SK-N-SH (cell line): ENCODE data around the gene SDK1. TPM values are rescaled to one million over a fixed set of nuclear protein-coding genes. Genes with fewer than 3 reads are reported as not detected.

Experiments
- CTCF ChIA-PET: fragments of 300-600, 350-600 bp; formaldehyde crosslinking; extraction: SDS; loops from one replicate; lab custom pipeline; 2021; lab: Yijun Ruan, JAX
- POLR2A ChIA-PET: fragments of 350-600 bp; sonication (Branson Sonifier 250); formaldehyde crosslinking; extraction: SDS; loops from one replicate; lab custom pipeline; 2020; ENCODE audit warnings: antibody characterized with exemption, inconsistent platforms; lab: Yijun Ruan, JAX
- DNase-seq: peaks from one replicate; pipeline ENCODE4 v3.0.0; 2012
- H2AFZ ChIP-seq: fragments of 200-600 bp; sonication (generic); 2 replicates; pipeline ENCODE4 v1.8.1; 2016; ENCODE audit warnings: antibody characterized with exemption, mild to moderate bottlenecking, low read depth
- H3F3A ChIP-seq: fragments of 200-600 bp; sonication (generic); replicated peaks from 2 replicates; pipeline ENCODE3; 2016; ENCODE audit warnings: antibody characterized with exemption, mild to moderate bottlenecking; ENCODE audit not compliant: insufficient read depth
- H3K27ac ChIP-seq, 2 experiments: fragments of 200-500 bp in 1 of 2; fragments of 200-600 bp in 1 of 2; sonication (Bioruptor generic) in 1 of 2; sonication (generic), shearing (Covaris generic) in 1 of 2; 2 replicates each; pipeline versions ENCODE4 v1.5.1 to v1.6.1; 2014 to 2016; ENCODE audit warnings: low read depth in 2 of 2, inconsistent platforms in 1 of 2, low read length in 1 of 2, mild to moderate bottlenecking in 1 of 2, mixed read lengths in 1 of 2
- H3K27me3 ChIP-seq: fragments of 200-600 bp; sonication (generic), shearing (Covaris generic); 2 replicates; pipeline ENCODE4 v1.6.1; 2016; ENCODE audit warnings: mixed run types; ENCODE audit not compliant: insufficient read depth
- H3K36me3 ChIP-seq, 2 experiments: fragments of 200-500 bp in 1 of 2; fragments of 200-600 bp in 1 of 2; sonication (Bioruptor generic) in 1 of 2; sonication (generic) in 1 of 2; replicated peaks in 1 of 2; 2 replicates each; pipeline versions ENCODE3 to v1.5.1; 2014 to 2016; ENCODE audit warnings: low read length in 1 of 2, mild to moderate bottlenecking in 1 of 2; ENCODE audit not compliant: insufficient read depth in 2 of 2, control insufficient read depth in 1 of 2
- H3K4me1 ChIP-seq, 2 experiments: fragments of 200-500 bp in 1 of 2; fragments of 200-600 bp in 1 of 2; sonication (Bioruptor generic) in 1 of 2; sonication (generic), shearing (Covaris generic) in 1 of 2; 2 replicates each; pipeline versions ENCODE4 v1.5.1 to v1.6.1; 2014 to 2016; ENCODE audit warnings: low read depth in 1 of 2, low read length in 1 of 2, mixed run types in 1 of 2; ENCODE audit not compliant: insufficient read depth in 2 of 2, control insufficient read depth in 1 of 2
- H3K4me2 ChIP-seq: fragments of 200-600 bp; sonication (generic), shearing (Covaris generic); 2 replicates; pipeline ENCODE4 v1.6.1; 2017; ENCODE audit warnings: mixed run types
- H3K4me3 ChIP-seq, 2 experiments: fragments of 200-500 bp in 1 of 2; fragments of 200-600 bp in 1 of 2; sonication (Bioruptor generic) in 1 of 2; sonication (generic), shearing (Covaris generic) in 1 of 2; 2 replicates each; pipeline versions ENCODE4 v1.5.1 to v1.8.1; 2014 to 2016; ENCODE audit warnings: low read depth in 2 of 2, inconsistent platforms in 1 of 2, low read length in 1 of 2, mild to moderate bottlenecking in 1 of 2, mixed read lengths in 1 of 2, moderate library complexity in 1 of 2
- H3K79me2 ChIP-seq: fragments of 200-600 bp; sonication (generic); 2 replicates; pipeline ENCODE4 v1.8.1; 2017; ENCODE audit warnings: mild to moderate bottlenecking; ENCODE audit not compliant: insufficient read depth
- H3K9ac ChIP-seq: fragments of 200-600 bp; sonication (generic); 2 replicates; pipeline ENCODE4 v1.6.1; 2017; ENCODE audit warnings: mixed run types
- H3K9me2 ChIP-seq: fragments of 200-600 bp; sonication (generic); 2 replicates; pipeline ENCODE4 v1.6.1; 2017; ENCODE audit warnings: mixed run types
- H3K9me3 ChIP-seq: fragments of 200-600 bp; sonication (generic); 2 replicates; pipeline ENCODE4 v1.6.1; 2017; ENCODE audit warnings: mixed run types, mild to moderate bottlenecking, moderate library complexity
- H4K20me1 ChIP-seq: fragments of 200-600 bp; sonication (generic); 2 replicates; pipeline ENCODE4 v1.6.1; 2017; ENCODE audit warnings: mild to moderate bottlenecking, mixed run types; ENCODE audit not compliant: insufficient read depth
- EZH2phosphoT487 ChIP-seq: fragments of 200-600 bp; sonication (generic); IDR thresholded peaks from 2 replicates; pipeline ENCODE4 v1.6.1; 2017; ENCODE audit warnings: low read depth, mixed run types, mild to moderate bottlenecking, antibody characterized with exemption, moderate library complexity, borderline replicate concordance
- FOXM1 ChIP-seq: IDR thresholded peaks from 2 replicates; pipeline ENCODE4 v1.4.0; 2012; ENCODE audit warnings: low read depth, mild to moderate bottlenecking
- GABPA ChIP-seq: IDR thresholded peaks from 2 replicates; pipeline ENCODE4 v1.4.0; 2012; ENCODE audit warnings: low read depth, mild to moderate bottlenecking
- GATA2 ChIP-seq: sonication (generic); formaldehyde crosslinking; IDR thresholded peaks from 2 replicates; pipeline ENCODE4 v1.5.0; 2020; ENCODE audit warnings: mild to moderate bottlenecking, missing genetic modification reagents
- MEF2A ChIP-seq: IDR thresholded peaks from 2 replicates; pipeline ENCODE4 v1.4.0; 2012; ENCODE audit warnings: low read depth, borderline replicate concordance
- MXI1 ChIP-seq: IDR thresholded peaks from 2 replicates; pipeline ENCODE4 v1.6.1; 2012; ENCODE audit warnings: mild to moderate bottlenecking, low read depth, low read length, improper control_type of control experiment
- NFIC ChIP-seq: IDR thresholded peaks from 2 replicates; pipeline ENCODE4 v1.4.0; 2012; ENCODE audit warnings: borderline replicate concordance
- NRF1 ChIP-seq: IDR thresholded peaks from 2 replicates; pipeline ENCODE4 v1.6.1; 2012; ENCODE audit warnings: low read depth, mild to moderate bottlenecking, low read length
- POLR2AphosphoS5 ChIP-seq: IDR thresholded peaks from 2 replicates; pipeline ENCODE4 v1.6.1; 2012; ENCODE audit warnings: low read depth, low read length
- RAD21 ChIP-seq: IDR thresholded peaks from 2 replicates; pipeline ENCODE4 v1.6.1; 2012; ENCODE audit warnings: mild to moderate bottlenecking, low read length
- RCOR1 ChIP-seq: fragments of 150-350 bp; IDR thresholded peaks from 2 replicates; pipeline ENCODE4 v1.6.1; 2017; ENCODE audit warnings: antibody characterized with exemption, low read length
- RXRA ChIP-seq: IDR thresholded peaks from 2 replicates; pipeline ENCODE4 v1.4.0; 2012; ENCODE audit warnings: low read depth, mild to moderate bottlenecking, borderline replicate concordance
- SIN3A ChIP-seq: IDR thresholded peaks from 2 replicates; pipeline ENCODE4 v1.6.1; 2012; ENCODE audit warnings: low read depth, mild to moderate bottlenecking, low read length, moderate library complexity, borderline replicate concordance
- SMC3 ChIP-seq: IDR thresholded peaks from 2 replicates; pipeline ENCODE4 v1.6.1; 2012; ENCODE audit warnings: low read depth, low read length, improper control_type of control experiment
- TCF12 ChIP-seq: IDR thresholded peaks from 2 replicates; pipeline ENCODE4 v1.4.0; 2012
- YY1 ChIP-seq: IDR thresholded peaks from 2 replicates; pipeline ENCODE4 v1.4.0; 2012; ENCODE audit warnings: low read depth, mild to moderate bottlenecking
- WGBS: methylation state at CpG from one replicate; pipeline ENCODE4 v1.1.6; 2017; ENCODE audit warnings: low lambda C conversion rate; 5-methylcytosine and 5-hydroxymethylcytosine counted together
- polyA plus RNA-seq, 3 experiments: library from polyadenylated mRNA; depleted of rRNA; stranded (reverse); fragments of >200 nt; gene quantifications; 2 replicates each; pipeline ENCODE4 v1.2.3, GENCODE V29; 2012
- TF ChIP-seq, protein P1 (sequence below): fragments of 150-350 bp; IDR thresholded peaks from 2 replicates; pipeline ENCODE4 v1.6.1; 2016; ENCODE audit warnings: mild to moderate bottlenecking, low read depth, low read length
- TF ChIP-seq, protein P2 (sequence below): IDR thresholded peaks from 2 replicates; pipeline ENCODE4 v1.4.0; 2012; ENCODE audit warnings: low read depth, borderline replicate concordance
- TF ChIP-seq, protein P3 (sequence below): IDR thresholded peaks from 2 replicates; pipeline ENCODE4; 2012
- TF ChIP-seq, protein P4 (sequence below): fragments of 150-350 bp; IDR thresholded peaks from 2 replicates; pipeline ENCODE4 v1.6.1; 2017; ENCODE audit warnings: antibody characterized with exemption, low read length, low read depth, borderline replicate concordance

The SDK1 gene
- polyA plus RNA-seq, 1 of the 3 experiments (the other 2 are of a cell fraction), result 1.2 TPM

DNA sequence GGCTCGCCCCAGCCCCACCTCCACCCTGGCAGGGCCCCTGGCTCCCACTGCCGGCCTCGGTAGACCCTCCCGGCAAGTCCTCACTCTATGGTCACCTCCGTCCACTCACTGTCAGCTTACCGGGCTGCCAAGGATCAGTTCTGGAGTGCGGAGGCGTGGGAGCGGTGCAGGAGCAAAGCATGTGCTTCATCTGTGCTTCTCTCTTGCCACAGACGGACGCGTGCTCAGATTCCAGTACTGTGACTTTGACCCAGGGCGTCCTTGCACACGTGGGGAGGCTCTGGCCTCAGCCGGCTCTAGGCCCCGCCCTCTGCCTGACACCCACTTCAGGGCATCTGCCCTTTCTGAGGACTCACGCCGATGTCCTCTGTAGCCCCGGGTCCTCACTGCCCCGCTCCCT, 833.6 kb downstream of the SDK1 start:
- H3K27me3 ChIP-seq, result no peaks in the 10 kb centered on the region
- H3K27ac ChIP-seq, result no peak overlapping the region
- H3K9ac ChIP-seq, result no peak overlapping the region
- H3K4me3 ChIP-seq, result no peak overlapping the region
- ChIA-PET POLR2A (interaction anchor here (1.1 kb wide), 1 partner anchor 10 kb away, joined by 5 read pairs; no protein-coding TSS in a partner anchor), CTCF (interaction anchor here (0.5 to 1.6 kb wide), 3 partner anchors 8 to 107 kb away, joined by 3 to 5 read pairs (median 5); no protein-coding TSS in a partner anchor)
- no peaks in the 10 kb centered on the region for H3K36me3 ChIP-seq
- no peak overlapping the region for H2AFZ ChIP-seq
- no peaks in the 10 kb centered on the region for H3F3A ChIP-seq
- H3K9me3 ChIP-seq, result no peaks in the 10 kb centered on the region
- no peak for DNase-seq
- no peaks in the 10 kb centered on the region for H3K9me2 ChIP-seq
- no peaks in the 10 kb centered on the region for H3K79me2 ChIP-seq
- peaks cover 0 to 23% of the 10 kb centered on the region in 2 experiments; a peak in 1 of 4 replicates for H3K4me1 ChIP-seq
- no peaks in the 10 kb centered on the region for H4K20me1 ChIP-seq
- TF ChIP-seq, protein P1, sequence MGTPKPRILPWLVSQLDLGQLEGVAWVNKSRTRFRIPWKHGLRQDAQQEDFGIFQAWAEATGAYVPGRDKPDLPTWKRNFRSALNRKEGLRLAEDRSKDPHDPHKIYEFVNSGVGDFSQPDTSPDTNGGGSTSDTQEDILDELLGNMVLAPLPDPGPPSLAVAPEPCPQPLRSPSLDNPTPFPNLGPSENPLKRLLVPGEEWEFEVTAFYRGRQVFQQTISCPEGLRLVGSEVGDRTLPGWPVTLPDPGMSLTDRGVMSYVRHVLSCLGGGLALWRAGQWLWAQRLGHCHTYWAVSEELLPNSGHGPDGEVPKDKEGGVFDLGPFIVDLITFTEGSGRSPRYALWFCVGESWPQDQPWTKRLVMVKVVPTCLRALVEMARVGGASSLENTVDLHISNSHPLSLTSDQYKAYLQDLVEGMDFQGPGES, result no peak
- no peak for TF ChIP-seq GATA2
- TF ChIP-seq MXI1, result no peak
- TF ChIP-seq NFIC, result no peak
- no peak for TF ChIP-seq RCOR1
- TF ChIP-seq, protein P2, sequence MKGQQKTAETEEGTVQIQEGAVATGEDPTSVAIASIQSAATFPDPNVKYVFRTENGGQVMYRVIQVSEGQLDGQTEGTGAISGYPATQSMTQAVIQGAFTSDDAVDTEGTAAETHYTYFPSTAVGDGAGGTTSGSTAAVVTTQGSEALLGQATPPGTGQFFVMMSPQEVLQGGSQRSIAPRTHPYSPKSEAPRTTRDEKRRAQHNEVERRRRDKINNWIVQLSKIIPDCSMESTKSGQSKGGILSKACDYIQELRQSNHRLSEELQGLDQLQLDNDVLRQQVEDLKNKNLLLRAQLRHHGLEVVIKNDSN, result no peak
- TF ChIP-seq EZH2phosphoT487, result no peak
- TF ChIP-seq FOXM1, result no peak
- TF ChIP-seq SMC3, result no peak
- TF ChIP-seq SIN3A, result no peak
- TF ChIP-seq RXRA, result no peak
- TF ChIP-seq POLR2AphosphoS5, result no peak
- no peak for TF ChIP-seq GABPA
- no peak for TF ChIP-seq NRF1
- no peak for TF ChIP-seq MEF2A
- TF ChIP-seq, all 33 proteins: peak for 0
- 76% methylated on average over 18 of the region's 20 CpGs for WGBS
- H3K4me2 ChIP-seq, result no peak overlapping the region

DNA sequence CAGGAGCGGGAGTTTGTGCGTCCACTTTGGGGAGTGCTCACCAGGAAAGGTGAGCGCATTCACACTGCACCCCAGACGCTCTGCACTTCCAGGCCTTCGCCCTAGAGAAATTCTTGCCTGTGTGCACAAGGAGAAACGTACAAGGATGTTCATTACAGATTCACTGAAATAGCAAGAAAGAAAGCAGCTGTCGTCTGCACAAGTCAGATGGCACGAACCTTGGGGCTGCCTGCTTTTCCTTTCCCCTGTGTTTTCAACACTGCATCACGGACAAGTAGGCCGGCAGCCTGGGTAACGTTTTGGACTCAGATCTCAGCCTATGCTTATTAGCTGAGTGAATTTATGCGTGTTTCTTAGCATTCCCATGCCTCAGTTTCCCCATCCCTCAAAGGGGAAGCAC, 834.2 kb downstream of the SDK1 start:
- WGBS, result 67% methylated on average over 12 of the region's 12 CpGs
- TF ChIP-seq, protein P3, sequence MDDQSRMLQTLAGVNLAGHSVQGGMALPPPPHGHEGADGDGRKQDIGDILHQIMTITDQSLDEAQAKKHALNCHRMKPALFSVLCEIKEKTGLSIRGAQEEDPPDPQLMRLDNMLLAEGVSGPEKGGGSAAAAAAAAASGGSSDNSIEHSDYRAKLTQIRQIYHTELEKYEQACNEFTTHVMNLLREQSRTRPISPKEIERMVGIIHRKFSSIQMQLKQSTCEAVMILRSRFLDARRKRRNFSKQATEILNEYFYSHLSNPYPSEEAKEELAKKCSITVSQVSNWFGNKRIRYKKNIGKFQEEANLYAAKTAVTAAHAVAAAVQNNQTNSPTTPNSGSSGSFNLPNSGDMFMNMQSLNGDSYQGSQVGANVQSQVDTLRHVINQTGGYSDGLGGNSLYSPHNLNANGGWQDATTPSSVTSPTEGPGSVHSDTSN, result no peak
- TF ChIP-seq TCF12 (no peak), MEF2A (no peak), YY1 (no peak), RAD21 (no peak)
- TF ChIP-seq, protein P4, sequence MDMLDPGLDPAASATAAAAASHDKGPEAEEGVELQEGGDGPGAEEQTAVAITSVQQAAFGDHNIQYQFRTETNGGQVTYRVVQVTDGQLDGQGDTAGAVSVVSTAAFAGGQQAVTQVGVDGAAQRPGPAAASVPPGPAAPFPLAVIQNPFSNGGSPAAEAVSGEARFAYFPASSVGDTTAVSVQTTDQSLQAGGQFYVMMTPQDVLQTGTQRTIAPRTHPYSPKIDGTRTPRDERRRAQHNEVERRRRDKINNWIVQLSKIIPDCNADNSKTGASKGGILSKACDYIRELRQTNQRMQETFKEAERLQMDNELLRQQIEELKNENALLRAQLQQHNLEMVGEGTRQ, result no peak
- Histone ChIP-seq H3K9ac (no peak overlapping the region), H3K27me3 (no peaks in the 10 kb centered on the region), H3K4me2 (no peak overlapping the region), H3K4me1 (peaks cover 0 to 22% of the 10 kb centered on the region in 2 experiments; a peak in 1 of 4 replicates), H4K20me1 (no peaks in the 10 kb centered on the region), H3K9me2 (no peaks in the 10 kb centered on the region), H3K4me3 (no peak overlapping the region), H3K79me2 (no peaks in the 10 kb centered on the region), H3K27ac (no peak overlapping the region), H3K9me3 (no peaks in the 10 kb centered on the region), H3F3A (no peaks in the 10 kb centered on the region), H2AFZ (no peak overlapping the region), H3K36me3 (no peaks in the 10 kb centered on the region)
- CTCF ChIA-PET, result interaction anchor here (0.6 to 1.6 kb wide), 2 partner anchors 9 to 199 kb away, joined by 3 to 5 read pairs; no protein-coding TSS in a partner anchor
- POLR2A ChIA-PET, result no interaction called here
- no peak for DNase-seq
